Measurements from ENCODE around the gene CDC42SE1. TPM values are rescaled to one million over a fixed set of nuclear protein-coding genes. Genes with fewer than 3 reads are reported as not detected.

Gene CDC42SE1
- total RNA-seq, 1 experiment from 2014 or later, result 76.3 TPM

- Mint-ChIP-seq H3K36me3 (no peaks in the 10 kb centered on the region), H3K9me3 (no peaks in the 10 kb centered on the region), H3K27ac (peak within 1 kb of the TSS; percentile 99), H3K4me3 (peak within 1 kb of the TSS; percentile 94), H3K4me1 (peaks cover 38% of the 10 kb centered on the region), H3K27me3 (ENCODE audit: low read depth) (no peaks in the 10 kb centered on the region)
- DNase-seq (ENCODE audit: low spot score), result peak; percentile 97
- ChIA-PET CTCF (interaction anchor here (0.6 to 1.0 kb wide), 2 partner anchors 16 to 40 kb away, joined by 3 to 4 read pairs; no protein-coding TSS in a partner anchor), POLR2A (no interaction called here)
- ATAC-seq, result peak; percentile 76
- peak; percentile 73 for TF ChIP-seq MAX (CRISPR knock-in tag; IDR thresholded peaks at IDR 0.05)
- TF ChIP-seq FOXP4 (CRISPR knock-in tag; IDR thresholded peaks at IDR 0.05), result no peak
- peak; percentile 99 for TF ChIP-seq SP1 (CRISPR knock-in tag; conservative IDR thresholded peaks at IDR 0.05)
- peak; percentile 48; the same call in 1 of the 2 replicates for TF ChIP-seq MYBL2 (CRISPR knock-in tag; IDR thresholded peaks at IDR 0.05)
- peak; percentile 79; the same call in 1 of the 2 replicates for TF ChIP-seq HMGXB4 (CRISPR knock-in tag; IDR thresholded peaks at IDR 0.05)
- peak; percentile 47; the same call in 1 of the 2 replicates for TF ChIP-seq IRF1 (CRISPR knock-in tag; IDR thresholded peaks at IDR 0.05)
- peak; percentile 66; the same call in 1 of the 2 replicates for TF ChIP-seq FOXP1 (CRISPR knock-in tag; IDR thresholded peaks at IDR 0.05; ENCODE audit: borderline replicate concordance)
- TF ChIP-seq KAT7 (CRISPR knock-in tag; IDR thresholded peaks at IDR 0.05; ENCODE audit: borderline replicate concordance), result peak; percentile 82; the same call in 1 of the 2 replicates
- peak; percentile 47; the same call in 1 of the 2 replicates for TF ChIP-seq GABPB1 (CRISPR knock-in tag; IDR thresholded peaks at IDR 0.05)
- peak; percentile 81; the same call in 1 of the 2 replicates for TF ChIP-seq E2F5 (CRISPR knock-in tag; IDR thresholded peaks at IDR 0.05)
- TF ChIP-seq ETV6 (CRISPR knock-in tag; IDR thresholded peaks at IDR 0.05), result peak; percentile 55; the same call in 1 of the 2 replicates
- no peak for TF ChIP-seq PRDM15 (CRISPR knock-in tag; IDR thresholded peaks at IDR 0.05)
- 0 out of 2 replicates have a peak, but pooled peaks have one; percentile 67 for TF ChIP-seq ARID4B (CRISPR knock-in tag; IDR thresholded peaks at IDR 0.05; ENCODE audit: borderline replicate concordance)
- TF ChIP-seq ZNF219 (CRISPR knock-in tag; IDR thresholded peaks at IDR 0.05; ENCODE audit: borderline replicate concordance), result no peak
- no peak for TF ChIP-seq ZSCAN18 (CRISPR knock-in tag; IDR thresholded peaks at IDR 0.05)
- TF ChIP-seq CREM (CRISPR knock-in tag; IDR thresholded peaks at IDR 0.05), result peak; percentile 88
- TF ChIP-seq ZBTB43 (CRISPR knock-in tag; IDR thresholded peaks at IDR 0.05), result no peak; the same call in 1 of the 2 replicates
Measured at GRCh38 chr1:151008244-151009205, 50.9 kb downstream of the CDC42SE1 start, which contains the start of gene PRUNE1. Gene PRUNE1, plus strand, starts transcription at chr1:151008449. Its CDS starts 184 bp downstream, at chr1:151008633.

All from WTC11 (cell line).